ENCODE data around the gene LAMC2.

The LAMC2 gene

DNA sequence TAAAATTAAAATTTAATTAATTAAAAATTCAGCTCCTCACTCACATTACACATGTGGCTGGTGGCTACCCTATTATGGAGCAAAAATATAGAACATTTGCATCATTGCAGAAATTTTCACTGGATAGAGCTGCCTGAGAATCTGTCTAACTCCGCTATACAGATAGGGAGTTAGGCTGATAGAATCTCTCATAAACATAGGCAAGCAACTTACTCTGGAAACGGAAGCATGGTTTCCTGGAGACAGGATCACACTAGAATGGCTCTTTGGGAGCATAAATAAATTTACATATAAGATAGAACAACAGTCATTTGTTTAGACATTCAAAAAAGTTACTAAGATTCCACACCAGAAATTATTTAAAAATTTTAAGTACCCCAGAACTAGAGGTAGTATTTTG lies 12.2 kb upstream of the LAMC2 start:
- H3K4me3 ChIP-seq (ENCODE audit: low read depth, low read length), result no peak overlapping the region
- DNase-seq (ENCODE audit: low read depth, low spot score), result no peak
- TF ChIP-seq, protein P1, sequence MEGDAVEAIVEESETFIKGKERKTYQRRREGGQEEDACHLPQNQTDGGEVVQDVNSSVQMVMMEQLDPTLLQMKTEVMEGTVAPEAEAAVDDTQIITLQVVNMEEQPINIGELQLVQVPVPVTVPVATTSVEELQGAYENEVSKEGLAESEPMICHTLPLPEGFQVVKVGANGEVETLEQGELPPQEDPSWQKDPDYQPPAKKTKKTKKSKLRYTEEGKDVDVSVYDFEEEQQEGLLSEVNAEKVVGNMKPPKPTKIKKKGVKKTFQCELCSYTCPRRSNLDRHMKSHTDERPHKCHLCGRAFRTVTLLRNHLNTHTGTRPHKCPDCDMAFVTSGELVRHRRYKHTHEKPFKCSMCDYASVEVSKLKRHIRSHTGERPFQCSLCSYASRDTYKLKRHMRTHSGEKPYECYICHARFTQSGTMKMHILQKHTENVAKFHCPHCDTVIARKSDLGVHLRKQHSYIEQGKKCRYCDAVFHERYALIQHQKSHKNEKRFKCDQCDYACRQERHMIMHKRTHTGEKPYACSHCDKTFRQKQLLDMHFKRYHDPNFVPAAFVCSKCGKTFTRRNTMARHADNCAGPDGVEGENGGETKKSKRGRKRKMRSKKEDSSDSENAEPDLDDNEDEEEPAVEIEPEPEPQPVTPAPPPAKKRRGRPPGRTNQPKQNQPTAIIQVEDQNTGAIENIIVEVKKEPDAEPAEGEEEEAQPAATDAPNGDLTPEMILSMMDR (IDR thresholded peaks at IDR 0.05; ENCODE audit: insufficient read depth, low read length, missing control alignments), result no peak
- POLR2A ChIA-PET, result no interaction called here
- CTCF ChIA-PET, result interaction anchor here (1.5 kb wide), 1 partner anchor 54 kb away, joined by 3 read pairs; no protein-coding TSS in a partner anchor

DNA sequence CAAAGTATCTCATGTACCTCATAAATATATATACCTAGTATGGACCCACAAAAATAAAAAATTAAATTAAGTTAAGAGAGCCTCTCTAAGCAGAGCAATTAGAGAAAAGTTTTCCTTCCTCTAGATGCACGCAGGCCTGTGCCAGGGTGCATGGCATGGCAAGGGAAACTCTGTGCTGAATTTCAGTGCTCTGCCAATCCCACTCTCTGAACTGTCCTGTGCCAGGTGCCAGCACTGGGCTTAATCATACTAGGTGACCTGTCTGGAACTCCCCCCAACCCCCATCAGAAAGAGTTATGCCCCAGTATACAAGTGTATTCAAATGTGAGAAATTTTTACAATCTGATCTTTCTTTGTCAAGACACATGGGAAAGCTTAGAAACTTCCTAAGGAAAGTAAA lies 10.4 kb upstream of the LAMC2 start:
- ChIA-PET CTCF (no interaction called here), POLR2A (no interaction called here)
- TF ChIP-seq, protein P1 (IDR thresholded peaks at IDR 0.05; ENCODE audit: insufficient read depth, low read length, missing control alignments), result no peak
- H3K4me3 ChIP-seq (ENCODE audit: low read depth, low read length), result no peak overlapping the region
- no peak for DNase-seq (ENCODE audit: low read depth, low spot score)

DNA sequence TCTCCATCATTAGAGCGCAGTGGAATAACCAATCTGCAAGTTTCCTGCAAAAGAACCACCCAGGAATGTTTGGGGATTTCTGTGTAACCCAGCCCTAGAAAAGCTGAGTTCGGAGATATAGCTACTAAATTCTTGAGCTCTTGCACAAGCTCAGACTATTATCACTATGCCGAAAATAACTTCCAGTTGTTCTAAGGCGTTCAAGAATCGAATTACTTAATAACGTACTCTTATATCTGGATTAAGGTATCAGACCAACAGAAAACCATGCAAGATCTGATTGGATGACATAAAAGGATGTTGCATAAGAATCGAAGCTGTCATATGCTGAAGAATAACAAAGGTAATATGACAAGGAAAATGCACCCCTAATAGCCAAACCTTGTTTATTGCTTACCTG lies 7.5 kb upstream of the LAMC2 start:
- DNase-seq (ENCODE audit: low read depth, low spot score), result no peak
- no peak overlapping the region for H3K4me3 ChIP-seq (ENCODE audit: low read depth, low read length)
- ChIA-PET CTCF (no interaction called here), POLR2A (interaction anchor here (0.6 kb wide), 1 partner anchor 15 kb away, joined by 3 read pairs; no protein-coding TSS in a partner anchor)
- TF ChIP-seq, protein P1 (IDR thresholded peaks at IDR 0.05; ENCODE audit: insufficient read depth, low read length, missing control alignments), result no peak

DNA sequence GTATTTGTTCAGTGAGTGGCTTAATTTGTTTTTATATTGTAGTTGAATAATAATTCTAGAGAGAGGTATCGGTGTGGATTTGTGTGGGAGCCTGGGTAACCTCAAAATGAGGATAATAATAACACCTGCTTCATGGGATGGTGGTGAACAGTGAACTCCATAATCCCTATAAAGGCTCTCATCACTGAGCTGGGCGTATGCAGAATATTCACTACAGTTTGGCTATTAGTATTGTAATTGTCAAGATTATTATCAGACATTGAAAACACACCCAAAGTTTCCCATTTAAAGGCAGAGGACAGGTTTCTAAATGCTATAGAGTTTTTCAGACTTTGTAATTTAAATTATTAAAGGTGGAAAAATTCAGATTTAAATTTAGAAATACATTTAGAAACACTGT lies 7.0 kb upstream of the LAMC2 start:
- POLR2A ChIA-PET, result interaction anchor here (0.6 kb wide), 1 partner anchor 132 kb away, joined by 5 read pairs; no protein-coding TSS in a partner anchor
- no peak overlapping the region for H3K4me3 ChIP-seq (ENCODE audit: low read depth, low read length)
- CTCF ChIA-PET, result interaction anchor here (1.0 kb wide), 1 partner anchor 218 kb away, joined by 3 read pairs; no protein-coding TSS in a partner anchor
- TF ChIP-seq, protein P1 (IDR thresholded peaks at IDR 0.05; ENCODE audit: insufficient read depth, low read length, missing control alignments), result no peak
- DNase-seq (ENCODE audit: low read depth, low spot score), result no peak

DNA sequence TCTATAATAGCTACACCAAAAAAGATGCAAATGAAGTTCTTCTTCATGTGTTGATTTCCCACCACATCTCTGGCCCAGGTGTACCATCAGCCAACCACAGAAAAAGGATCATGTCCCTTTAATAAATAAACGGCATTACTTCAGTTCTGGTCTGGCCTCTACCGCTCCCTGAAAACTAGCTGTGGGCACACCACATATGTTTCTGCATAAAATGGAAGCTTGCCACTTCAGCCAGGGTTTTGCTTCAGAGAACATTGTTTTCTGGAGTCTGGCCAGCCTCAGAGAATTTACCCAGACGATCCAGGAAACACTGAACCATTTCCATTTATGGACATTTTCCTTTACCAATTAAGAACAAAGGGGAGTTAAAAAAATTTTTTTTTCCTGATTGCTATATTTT lies 5.8 kb upstream of the LAMC2 start:
- DNase-seq (ENCODE audit: low read depth, low spot score), result peak; percentile 61
- POLR2A ChIA-PET, result interaction anchor here (0.7 kb wide), 1 partner anchor 50 kb away, joined by 3 read pairs; no protein-coding TSS in a partner anchor
- CTCF ChIA-PET, result interaction anchor here (1.0 to 2.0 kb wide), 4 partner anchors 11 to 220 kb away, joined by 3 to 7 read pairs (median 3); no protein-coding TSS in a partner anchor
- TF ChIP-seq, protein P1 (IDR thresholded peaks at IDR 0.05; ENCODE audit: insufficient read depth, low read length, missing control alignments), result no peak
- H3K4me3 ChIP-seq (ENCODE audit: low read depth, low read length), result no peak overlapping the region

DNA sequence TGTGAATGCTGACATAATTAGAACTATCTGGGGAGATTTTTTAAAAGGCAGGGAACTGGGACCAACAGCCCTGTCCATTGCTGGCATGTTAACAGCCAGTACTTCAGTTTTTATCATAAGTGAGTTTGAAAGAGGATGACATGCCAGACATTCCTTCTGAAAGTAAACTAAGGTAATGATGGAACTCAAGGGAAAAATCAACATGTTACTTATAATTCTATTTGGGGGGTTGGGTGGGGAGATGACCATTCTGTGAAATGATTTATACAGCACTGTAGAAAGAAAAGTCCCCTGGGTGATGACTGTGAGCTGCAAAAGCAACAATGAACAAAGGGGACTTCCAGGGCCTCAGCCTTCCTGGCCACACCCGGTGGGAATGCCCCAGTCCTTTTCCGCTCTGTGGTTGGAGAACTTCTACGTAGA lies 5.4 kb upstream of the LAMC2 start:
- TF ChIP-seq, protein P1 (IDR thresholded peaks at IDR 0.05; ENCODE audit: insufficient read depth, low read length, missing control alignments), result no peak
- peak; percentile 65 for DNase-seq (ENCODE audit: low read depth, low spot score)
- H3K4me3 ChIP-seq (ENCODE audit: low read depth, low read length), result no peak overlapping the region
- CTCF ChIA-PET, result interaction anchor here (1.2 to 2.0 kb wide), 3 partner anchors 11 to 57 kb away, joined by 3 to 7 read pairs (median 3); no protein-coding TSS in a partner anchor
- POLR2A ChIA-PET, result interaction anchor here (0.7 kb wide), 1 partner anchor 49 kb away, joined by 3 read pairs; no protein-coding TSS in a partner anchor
